HG03025 (cell line): ENCODE measurements around the gene ANKS1B.
"Not testable (repeated sequence)": the region's sequence is repeated elsewhere in the genome, so short reads cannot be mapped to it uniquely, and the experiment has no call there.

ENCODE experiments used
- ATAC-seq: cut with Tn5 transposase; IDR thresholded peaks from one replicate; pipeline ENCODE4 v1.9.1; 2021; ENCODE audit warnings: mild to moderate bottlenecking, moderate library complexity; ENCODE audit not compliant: unreplicated experiment, low FRiP score

ANKS1B gene

DNA sequence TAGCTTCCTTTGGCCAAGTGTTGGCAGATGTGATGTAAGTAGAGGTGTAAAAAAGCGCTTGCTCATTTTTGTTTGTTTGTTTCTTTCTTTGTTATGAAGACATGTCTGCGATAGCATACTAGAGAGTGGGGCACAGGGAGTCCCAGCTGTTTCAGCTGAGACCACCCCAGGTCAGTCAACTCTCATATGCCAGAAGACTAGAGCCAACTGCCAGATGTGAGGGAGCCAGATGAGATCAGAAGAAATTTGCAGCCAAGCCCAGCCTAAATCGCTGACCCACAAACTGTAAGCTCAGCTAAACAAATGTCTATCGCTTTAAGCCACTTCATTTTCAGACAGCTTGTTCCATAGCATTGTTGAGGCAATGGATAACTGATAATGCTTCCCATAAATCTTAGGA, 942.5 kb downstream of the ANKS1B start:
- no peak for ATAC-seq

DNA sequence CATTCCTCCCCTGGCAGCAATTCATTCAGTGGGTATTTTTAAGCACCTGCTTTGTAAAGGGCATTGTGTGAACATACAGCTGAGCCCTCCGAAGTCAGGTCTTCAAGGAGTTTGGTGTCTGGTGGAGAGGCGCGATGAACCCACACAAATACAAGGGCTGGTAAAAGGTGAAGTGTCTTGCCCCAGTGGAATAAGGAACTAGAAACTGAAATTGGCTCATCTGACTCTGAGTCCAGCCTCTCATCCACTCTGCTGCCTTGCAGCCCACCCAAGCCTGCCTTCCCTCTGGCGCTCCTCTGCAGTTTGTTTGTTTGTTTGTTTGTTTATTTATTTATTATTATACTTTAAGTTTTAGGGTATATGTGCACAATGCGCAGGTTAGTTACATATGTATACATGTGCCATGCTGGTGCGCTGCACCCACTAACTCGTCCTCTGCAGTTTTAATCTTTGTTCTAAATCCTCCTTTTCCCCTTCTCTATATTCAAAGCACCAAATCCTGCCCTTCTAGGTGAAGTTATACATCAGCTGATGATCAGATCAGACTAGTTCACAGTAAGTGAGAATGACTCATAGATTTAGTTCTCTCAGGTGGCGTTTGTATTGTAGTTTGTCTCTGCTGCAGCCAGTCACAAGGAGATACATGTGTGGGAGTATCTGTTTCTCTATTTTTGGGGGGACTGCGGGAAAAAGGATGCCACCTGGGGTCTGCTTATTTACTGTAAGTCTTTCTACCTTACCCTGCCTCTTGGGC, 945.2 kb downstream of the ANKS1B start:
- ATAC-seq = no peak

DNA sequence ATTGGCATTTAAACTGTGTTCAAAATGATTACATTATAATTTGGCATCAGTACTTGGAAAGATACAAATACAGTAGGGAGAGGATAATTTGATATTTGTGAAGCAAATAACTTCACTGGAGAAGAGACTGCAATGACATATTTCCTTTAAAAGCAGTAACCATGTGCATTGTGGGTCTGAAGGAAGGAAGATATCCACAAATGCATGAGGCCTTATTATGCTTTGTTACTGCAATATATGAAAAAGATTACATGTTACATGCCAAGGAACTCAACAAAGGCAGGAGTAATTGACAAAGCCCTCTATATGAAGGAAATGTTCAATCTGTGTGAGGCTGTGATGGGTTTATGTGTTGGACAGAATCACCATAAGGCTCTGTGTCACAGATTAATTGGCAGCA, 948.2 kb downstream of the ANKS1B start:
- no peak for ATAC-seq

- no peak for ATAC-seq
These were observed 948.9 kb downstream of the ANKS1B start for GRCh38 chr12:99035803-99036202.

DNA sequence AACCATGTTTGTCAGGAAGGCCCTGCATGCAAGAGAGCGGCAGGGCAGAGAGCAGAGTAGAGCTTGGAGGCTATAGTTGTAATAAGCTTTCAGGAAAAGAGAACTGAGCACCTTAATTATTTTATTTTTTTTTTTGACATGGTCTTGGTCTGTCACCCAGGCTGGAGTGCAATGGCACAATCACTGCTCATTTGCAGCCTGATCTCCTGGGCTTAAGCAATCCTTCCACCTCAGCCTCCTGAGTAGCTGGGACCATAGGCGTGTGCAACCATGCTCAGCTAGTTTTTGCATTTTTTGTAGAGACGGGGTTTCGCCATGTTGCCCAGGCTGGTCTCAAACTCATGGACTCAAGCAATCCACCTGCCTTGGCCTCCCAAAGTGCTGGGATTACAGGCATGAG, 950.5 kb downstream of the ANKS1B start:
- not testable (repeated sequence) for ATAC-seq

- no peak for ATAC-seq
These were observed 955.0 kb downstream of the ANKS1B start for GRCh38 chr12:99029511-99030271.

DNA sequence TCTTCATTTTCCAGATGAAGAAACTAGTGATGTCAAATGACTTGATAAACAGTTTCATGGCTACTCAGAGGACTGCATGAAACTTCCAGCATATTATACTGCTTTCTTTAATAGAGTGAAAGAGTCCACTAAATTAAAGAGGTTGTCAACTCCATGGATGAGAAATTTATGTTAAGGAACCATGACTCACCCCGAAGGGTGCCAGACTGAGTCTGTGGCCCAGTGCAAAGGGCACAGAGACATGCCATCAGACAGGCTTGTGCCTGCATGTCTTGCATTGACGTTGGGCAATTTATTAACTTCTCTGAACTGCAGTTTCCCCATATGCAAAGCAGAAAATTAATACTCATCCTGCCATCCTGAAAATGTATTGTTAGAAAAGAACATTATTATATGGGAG, 957.3 kb downstream of the ANKS1B start:
- no peak for ATAC-seq

DNA sequence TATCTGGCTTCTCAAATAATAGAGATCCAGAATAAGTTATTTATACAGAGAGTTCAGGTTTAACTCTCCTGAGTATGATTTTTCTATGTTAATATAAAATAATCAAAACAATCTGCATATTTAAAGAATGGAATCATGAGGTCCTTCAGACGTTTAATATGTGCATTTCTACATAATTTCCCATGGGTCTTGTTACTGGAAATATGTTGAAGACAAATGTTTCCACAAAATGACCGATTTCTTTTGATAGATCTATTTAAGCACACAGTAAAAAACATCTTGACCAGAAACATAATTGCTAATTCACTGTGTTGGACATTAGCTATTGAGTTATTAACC, 957.7 kb downstream of the ANKS1B start:
- ATAC-seq = no peak

DNA sequence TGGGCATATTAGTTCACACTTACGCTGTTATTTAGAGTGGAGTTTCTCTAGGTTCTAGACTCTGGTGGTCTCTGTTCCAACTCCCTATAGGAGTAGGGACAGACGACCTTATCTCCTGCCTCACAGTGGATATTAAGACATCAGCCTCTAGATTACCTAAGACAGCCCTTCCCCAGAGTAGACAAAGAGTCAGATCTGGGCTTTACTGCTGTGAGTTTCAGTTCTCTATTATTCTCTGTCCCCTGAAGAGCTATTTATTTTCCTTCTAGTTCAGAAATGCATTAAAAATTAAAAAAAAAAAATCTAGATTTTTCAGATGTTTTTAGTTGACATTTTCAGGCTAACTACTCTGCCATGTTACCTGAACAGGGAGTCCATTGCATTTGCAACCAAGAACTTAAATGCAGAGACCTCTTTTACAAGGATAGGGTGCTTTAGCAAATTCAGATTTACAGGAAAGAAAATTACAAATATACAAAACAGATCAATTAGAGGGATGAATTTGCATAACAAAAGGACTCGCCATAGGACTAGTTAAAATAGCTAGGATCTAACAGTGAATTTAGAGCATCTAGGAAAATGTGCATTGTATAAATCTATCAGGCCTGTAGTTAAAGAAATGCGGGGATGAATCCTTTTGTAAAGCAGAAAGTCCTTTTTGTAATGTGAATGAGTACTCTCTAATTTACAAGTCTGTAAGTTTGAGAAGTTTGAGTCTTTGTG, 958.2 kb downstream of the ANKS1B start:
- ATAC-seq = no peak

GRCh38 chr12:99024870-99025269, 959.9 kb downstream of the ANKS1B start:
- ATAC-seq = no peak

GRCh38 chr12:99024191-99024590, 960.5 kb downstream of the ANKS1B start:
- ATAC-seq = no peak

GRCh38 chr12:99020871-99021270, 963.9 kb downstream of the ANKS1B start:
- ATAC-seq = no peak

GRCh38 chr12:99019798-99020197, 964.9 kb downstream of the ANKS1B start:
- no peak for ATAC-seq

DNA sequence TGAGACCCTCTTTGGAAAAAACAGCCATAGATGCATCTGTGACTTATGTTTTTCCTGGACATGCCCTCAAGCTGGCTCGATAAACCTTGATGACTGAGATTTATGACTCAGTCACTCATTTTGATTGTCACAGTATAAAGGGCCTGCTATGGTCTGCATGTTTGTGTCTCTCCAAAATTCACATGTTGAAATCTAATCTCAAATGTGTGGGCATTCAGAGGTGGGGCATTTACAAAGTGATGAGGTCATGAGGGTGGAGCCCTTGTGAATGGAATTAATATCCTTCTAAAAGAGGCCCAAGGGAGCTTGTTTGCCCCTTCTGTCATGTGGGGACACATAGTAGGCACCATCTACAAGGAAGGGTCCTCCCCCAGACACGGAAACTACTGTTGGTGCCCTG, 966.8 kb downstream of the ANKS1B start:
- no peak for ATAC-seq

GRCh38 chr12:99009654-99010296, 975.0 kb downstream of the ANKS1B start:
- ATAC-seq = no peak

DNA sequence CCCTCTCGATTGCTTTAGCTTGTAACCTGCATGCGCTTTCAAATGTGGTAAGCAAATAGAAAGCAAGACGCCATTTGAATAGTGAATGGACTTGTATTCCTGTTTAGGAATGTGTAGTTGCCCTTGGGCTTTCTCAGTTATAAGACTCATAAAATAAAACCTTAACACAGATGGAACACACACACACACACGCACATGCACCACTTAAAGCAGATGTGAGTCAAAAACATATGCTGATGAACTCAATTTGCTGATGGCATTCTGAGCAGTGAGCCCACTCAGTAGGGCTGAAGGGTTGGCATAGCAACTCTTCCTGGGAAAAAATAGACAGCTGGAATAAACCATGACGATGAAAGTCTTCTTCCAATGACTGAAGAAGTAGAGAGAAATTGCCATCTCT, 979.1 kb downstream of the ANKS1B start:
- ATAC-seq = no peak

DNA sequence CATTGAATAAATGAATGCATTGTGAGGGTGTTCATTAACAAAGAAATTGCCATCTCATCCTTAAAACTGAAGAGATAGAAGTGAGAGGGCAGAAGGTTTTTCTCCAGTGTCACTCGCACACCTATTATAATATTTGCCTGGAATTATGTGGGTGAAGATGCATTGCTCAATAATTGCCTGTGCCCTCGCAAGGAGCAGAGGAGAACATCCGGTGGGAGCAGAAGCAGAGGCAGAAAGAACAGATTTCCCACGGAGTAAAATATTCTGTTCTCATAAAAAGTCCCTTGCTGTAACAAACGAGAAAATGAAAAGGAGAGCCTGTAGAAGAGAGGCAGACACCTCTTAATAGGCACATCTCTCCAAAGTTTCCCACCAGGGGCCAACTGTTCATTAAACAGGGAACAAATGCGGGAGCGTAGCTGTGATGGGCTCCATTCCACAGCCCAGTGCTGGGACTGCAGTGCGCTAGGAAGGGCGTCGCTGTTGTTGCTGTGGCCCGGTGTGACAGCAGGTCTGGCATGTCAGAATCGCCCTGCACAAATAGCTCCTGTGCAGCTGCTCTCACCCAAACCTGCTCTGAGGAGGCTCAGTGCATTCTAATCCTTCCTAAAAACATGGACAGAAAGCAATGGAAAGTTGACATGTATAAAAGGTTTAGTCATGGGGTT, 979.8 kb downstream of the ANKS1B start:
- ATAC-seq = no peak

DNA sequence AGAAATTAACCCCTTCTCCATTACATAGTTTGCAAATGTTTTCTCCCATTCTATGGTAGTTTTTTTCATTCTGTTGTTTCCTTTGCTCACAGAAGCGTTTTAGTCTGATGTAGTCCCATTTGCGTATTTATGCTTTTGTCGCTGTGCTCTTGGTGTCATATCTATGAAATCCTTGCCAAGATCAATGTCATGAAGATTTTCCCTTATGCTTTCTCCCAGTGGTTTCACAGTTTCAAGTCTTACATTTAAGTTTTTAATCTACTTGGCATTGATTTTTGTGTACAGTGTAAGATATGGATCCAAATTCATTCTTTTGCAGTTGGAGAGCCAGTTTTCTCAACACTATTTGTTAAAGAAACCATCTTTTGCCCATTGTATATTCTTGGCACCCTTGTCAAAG, 982.0 kb downstream of the ANKS1B start:
- no peak for ATAC-seq

- ATAC-seq = no peak
These were observed 982.6 kb downstream of the ANKS1B start for GRCh38 chr12:99002156-99002555.

- no peak for ATAC-seq
These were observed 985.2 kb downstream of the ANKS1B start for GRCh38 chr12:98999559-98999958.
